ENCODE measurements around the gene LEFTY2.

GRCh38 chr1:225943582-225943981, 2.6 kb upstream of the LEFTY2 start:
- TF ChIP-seq CTCF (conservative IDR thresholded peaks at IDR 0.05; ENCODE audit: low read depth, low read length): no peak
- no peak for TF ChIP-seq POLR2A (IDR thresholded peaks at IDR 0.05; ENCODE audit: low read depth, low read length)
- TF ChIP-seq MAZ (IDR thresholded peaks at IDR 0.05; ENCODE audit: borderline replicate concordance, low read depth, low read length): no peak
- no peak for TF ChIP-seq SMC3 (IDR thresholded peaks at IDR 0.05; ENCODE audit: low read depth, low read length)
- no peak for TF ChIP-seq RCOR1 (IDR thresholded peaks at IDR 0.05; ENCODE audit: insufficient replicate concordance, low read length)
- TF ChIP-seq CHD1 (IDR thresholded peaks at IDR 0.05; ENCODE audit: low read depth, low read length): no peak
